Epithelial cell of prostate (primary cell): ENCODE results near the gene SELENOM.
"Not testable (repeated sequence)": the region's sequence is repeated elsewhere in the genome, so short reads cannot be mapped to it uniquely, and the experiment has no call there.

Experiments
- DNase-seq: peaks from one replicate; pipeline ENCODE4 v3.0.0-alpha.2; 2011; ENCODE audit warnings: low read depth, low spot score
- H3K27ac ChIP-seq: fragments of 450-650 bp; 2 replicates; pipeline ENCODE4 v1.5.1; 2017; ENCODE audit warnings: mild to moderate bottlenecking

SELENOM gene

DNA sequence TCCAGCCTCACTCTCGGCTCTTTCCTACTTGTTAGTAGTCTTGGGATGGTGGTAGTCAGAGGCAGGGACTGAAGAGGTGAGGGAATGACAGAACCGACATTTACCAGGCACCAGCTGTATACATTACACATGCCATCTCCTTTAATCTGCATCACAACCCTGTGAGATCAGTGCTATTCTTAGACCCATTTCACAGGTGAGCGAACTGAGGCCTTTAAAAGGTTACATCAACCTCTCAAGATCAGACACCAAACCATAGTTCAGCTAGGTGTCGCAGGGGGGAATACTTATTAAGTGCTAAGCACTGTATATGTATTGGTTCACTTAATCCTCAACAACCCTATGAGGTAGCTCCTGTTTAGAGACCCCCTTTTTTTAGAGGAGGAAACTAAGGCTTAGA is 27.3 kb upstream of the SELENOM start:
- H3K27ac ChIP-seq: no peak overlapping the region
- DNase-seq: no peak

DNA sequence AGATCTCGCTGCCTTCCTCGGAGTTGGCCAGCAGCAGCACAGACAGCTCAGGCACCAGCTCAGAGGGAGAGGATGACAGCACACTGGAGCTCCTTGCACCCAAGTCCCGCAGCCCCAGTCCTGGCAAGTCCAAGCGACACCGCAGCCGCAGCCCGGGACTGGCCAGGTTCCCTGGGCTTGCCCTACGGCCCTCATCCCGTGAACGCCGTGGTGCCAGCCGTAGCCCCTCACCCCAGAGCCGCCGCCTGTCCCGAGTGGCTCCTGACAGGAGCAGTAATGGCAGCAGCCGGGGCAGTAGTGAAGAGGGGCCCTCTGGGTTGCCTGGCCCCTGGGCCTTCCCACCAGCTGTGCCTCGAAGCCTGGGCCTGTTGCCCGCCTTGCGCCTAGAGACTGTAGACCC is 26.5 kb upstream of the SELENOM start:
- H3K27ac ChIP-seq: no peak overlapping the region
- no peak for DNase-seq

DNA sequence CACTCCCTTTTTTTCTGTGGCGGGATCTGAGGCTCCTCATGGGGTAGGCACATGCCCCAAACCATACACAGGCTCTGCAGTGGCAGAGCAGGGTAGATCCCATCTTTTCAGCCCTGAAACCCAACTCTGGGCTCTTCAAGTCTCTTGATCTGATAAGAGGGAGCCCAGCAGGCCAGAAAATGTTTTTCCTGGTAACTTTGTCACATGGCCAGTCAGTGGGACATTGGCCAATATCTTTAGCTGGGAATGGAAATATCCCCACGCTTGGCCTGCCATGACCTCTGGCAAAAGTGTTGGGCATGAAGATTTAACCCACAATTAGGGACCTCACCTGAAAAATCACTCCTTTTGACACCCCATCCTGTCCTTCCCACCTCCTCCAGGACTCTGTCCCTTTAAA is 23.5 kb upstream of the SELENOM start:
- H3K27ac ChIP-seq: no peak overlapping the region
- DNase-seq: no peak

DNA sequence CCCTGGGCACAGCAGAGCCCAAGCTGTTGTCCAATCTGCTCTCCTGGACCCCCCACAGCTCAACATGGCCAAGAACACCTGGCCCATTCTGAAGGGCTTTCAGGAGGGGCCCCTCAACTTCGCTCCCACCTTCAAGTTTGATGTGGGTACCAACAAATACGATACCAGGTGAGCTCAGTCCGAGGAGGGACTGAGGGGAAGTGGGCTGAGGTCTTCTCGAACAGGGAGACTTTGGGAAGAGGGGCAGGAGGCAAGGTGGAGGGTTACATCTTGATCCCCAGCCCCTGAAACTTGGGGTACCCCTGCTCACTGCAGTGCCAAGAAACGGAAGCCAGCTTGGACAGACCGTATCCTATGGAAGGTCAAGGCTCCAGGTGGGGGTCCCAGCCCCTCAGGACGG is 20.8 kb upstream of the SELENOM start:
- no peak for DNase-seq
- H3K27ac ChIP-seq: no peak overlapping the region

DNA sequence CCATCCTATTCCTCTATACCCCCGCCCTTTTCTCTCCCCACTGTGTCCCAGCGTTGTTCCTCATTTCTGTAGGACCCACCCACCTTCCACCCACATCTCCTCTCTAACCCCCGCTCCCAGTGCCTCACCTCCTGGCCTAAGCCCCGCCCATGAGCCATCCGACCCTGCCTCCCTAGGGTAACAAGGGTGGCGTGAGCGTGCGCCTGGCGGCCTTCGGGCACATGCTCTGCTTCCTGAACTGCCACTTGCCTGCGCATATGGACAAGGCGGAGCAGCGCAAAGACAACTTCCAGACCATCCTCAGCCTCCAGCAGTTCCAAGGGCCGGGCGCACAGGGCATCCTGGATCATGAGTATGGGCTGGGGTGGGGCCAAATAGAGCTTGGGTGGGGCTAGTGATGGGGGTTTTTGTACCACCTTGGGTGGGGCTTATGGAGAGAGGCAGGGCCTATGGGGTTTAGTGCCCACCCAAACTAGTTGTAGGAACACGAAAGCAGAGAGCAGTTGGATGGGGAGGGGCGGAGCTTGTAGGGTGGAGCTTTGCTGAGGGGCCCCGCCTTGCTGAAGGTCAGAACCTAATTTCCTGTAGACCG is 19.9 kb upstream of the SELENOM start:
- no peak for DNase-seq
- H3K27ac ChIP-seq: no peak overlapping the region

DNA sequence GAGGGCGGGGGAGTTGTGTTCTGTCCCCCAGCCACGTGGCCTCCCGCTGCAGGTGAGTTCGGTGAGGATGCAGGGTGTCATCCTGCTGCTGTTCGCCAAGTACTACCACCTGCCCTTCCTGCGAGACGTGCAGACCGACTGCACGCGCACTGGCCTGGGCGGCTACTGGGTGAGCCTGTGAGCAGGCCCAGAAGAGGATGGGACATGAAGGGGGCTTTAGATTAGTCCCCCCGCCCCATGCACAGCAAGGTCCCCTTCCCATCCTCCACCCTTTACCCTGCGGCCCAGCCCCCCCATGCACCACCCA is 19.5 kb upstream of the SELENOM start:
- no peak for DNase-seq
- no peak overlapping the region for H3K27ac ChIP-seq

DNA sequence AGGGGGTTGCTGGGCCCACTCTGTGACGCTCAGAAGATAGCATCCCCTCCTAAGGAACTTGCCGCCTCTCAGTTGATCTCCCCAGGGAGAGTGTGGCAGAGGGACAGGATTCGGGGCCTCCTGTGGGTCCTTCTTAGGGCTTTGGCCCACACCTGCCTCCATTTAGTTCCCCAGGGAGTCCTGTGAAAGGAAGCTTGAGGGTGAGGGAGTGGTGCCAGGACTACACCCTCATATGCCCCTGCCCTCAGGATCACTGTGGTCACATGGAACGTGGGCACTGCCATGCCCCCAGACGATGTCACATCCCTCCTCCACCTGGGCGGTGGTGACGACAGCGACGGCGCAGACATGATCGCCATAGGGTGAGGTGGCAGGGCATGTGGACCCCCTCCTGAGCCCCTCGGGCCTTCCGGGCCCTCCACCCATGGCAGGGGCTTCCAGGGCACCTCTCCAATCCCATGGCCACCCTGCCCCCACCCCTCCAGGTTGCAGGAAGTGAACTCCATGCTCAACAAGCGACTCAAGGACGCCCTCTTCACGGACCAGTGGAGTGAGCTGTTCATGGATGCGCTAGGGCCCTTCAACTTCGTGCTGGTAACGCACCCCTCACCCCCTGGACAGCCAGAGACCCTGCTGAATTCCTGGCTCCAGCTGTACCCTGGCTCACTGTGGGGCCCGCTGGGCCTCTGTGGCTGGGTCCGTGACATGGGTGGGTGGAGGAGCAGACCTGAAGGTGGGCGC is 18.9 kb upstream of the SELENOM start:
- no peak overlapping the region for H3K27ac ChIP-seq
- no peak for DNase-seq

DNA sequence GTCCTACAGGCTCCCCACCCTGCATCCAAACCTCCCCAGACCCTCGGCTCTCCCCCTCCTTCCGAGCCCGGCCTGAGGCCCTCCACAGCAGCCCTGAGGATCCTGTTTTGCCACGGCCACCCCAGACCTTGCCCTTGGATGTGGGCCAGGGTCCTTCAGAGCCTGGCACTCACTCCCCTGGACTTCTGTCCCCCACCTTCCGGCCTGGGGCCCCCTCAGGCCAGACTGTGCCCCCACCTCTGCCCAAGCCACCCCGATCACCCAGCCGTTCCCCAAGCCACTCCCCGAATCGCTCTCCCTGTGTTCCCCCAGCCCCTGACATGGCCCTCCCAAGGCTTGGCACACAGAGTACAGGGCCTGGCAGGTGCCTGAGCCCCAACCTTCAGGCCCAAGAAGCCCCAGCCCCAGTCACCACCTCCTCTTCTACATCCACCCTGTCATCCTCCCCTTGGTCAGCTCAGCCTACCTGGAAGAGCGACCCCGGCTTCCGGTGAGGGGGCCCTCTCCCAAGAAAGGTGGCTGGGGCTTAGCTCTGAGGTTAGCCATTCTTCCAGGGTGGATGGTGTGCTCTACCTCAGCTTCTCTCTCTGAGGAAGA is 18.3 kb upstream of the SELENOM start:
- no peak overlapping the region for H3K27ac ChIP-seq
- DNase-seq: no peak

DNA sequence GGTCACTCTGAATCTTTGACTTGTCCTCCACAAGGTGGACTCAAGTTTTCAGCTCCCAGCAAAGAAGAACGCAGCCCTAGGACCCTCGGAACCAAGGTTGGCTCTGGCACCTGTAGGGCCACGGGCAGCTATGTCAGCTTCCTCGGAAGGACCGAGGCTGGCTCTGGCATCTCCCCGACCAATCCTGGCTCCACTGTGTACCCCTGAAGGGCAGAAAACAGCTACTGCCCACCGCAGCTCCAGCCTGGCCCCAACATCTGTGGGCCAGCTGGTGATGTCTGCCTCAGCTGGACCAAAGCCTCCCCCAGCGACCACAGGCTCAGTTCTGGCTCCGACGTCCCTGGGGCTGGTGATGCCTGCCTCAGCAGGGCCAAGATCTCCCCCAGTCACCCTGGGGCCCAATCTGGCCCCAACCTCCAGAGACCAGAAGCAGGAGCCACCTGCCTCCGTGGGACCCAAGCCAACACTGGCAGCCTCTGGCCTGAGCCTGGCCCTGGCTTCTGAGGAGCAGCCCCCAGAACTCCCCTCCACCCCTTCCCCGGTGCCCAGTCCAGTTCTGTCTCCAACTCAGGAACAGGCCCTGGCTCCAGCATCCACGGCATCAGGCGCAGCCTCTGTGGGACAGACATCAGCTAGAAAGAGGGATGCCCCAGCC is 17.6 kb upstream of the SELENOM start:
- DNase-seq: no peak
- no peak overlapping the region for H3K27ac ChIP-seq

DNA sequence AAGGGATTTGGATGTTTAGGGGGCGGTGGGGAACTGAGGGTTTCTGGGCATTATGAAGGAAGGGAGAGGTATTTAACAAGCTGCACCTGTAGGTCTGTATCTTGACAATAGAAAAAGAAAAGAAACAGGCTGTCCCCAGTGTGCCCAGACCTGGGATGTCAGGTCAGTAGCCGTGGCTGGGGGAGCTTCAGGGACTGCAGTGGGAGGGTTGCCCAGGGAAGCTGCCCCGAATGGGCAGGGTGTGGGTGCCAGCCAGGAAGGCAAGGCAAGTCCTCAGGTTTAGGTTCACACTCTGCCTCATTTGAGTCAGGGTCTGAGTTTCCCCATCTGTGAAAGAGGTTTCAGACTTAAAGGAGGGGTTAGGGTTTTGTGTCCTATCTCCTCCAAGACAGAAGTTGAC is 16.9 kb upstream of the SELENOM start:
- no peak overlapping the region for H3K27ac ChIP-seq
- DNase-seq: no peak

DNA sequence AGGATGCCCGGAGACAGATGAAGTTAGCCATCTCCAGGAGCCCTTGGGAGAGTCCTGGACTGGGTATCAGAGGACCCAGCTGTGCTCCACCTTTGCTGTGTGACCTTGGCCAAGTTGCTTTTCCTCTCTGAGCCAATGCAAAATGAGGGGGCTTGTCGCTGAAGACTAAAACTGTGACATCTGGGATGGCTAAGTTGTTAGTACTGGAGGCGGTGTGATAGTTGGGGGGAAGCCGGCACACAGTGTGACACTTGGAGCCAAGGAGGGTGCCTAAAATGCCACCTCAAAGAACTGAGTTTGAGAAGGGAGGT is 15.9 kb upstream of the SELENOM start:
- no peak overlapping the region for H3K27ac ChIP-seq

DNA sequence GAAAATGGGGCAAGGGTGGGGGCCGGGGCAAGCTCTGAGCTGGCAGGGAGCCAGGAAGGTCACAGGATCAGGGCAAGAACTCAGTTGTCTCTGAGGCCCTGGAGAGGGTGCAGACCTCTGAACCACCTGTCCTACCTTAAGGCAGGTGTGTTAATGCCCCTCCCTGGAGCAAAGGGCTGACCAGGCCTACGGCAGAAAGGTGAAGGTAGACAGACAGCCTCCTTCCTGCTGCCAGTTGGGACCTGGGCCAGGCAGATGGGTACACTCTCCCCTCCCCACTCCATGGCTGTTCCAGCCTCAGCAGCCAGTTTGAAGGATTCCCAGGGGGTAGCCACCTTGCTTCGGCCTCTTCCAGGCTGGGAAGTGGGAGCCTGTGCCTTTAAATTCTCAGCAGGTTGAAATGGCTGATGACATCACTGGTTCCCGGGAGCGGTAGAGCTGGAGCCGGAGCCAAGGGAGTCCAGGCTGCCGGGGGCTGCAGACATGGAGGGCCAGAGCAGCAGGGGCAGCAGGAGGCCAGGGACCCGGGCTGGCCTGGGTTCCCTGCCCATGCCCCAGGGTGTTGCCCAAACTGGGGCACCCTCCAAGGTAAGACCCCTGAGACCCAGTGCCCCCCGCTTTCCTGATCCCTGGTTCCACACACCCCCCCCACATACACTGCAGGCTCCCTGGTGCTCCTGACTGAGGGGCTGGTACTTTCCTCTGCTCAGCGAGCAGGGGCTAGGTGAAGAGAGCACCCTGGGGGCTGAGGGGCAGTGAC is 15.3 kb upstream of the SELENOM start, which contains the start of gene INPP5J:
INPP5J (plus strand) TSS at position 435 of the 760 bp plus-strand sequence; CDS start at position 484, 49 bp downstream.
- no peak within 1 kb of the TSS for H3K27ac ChIP-seq
- DNase-seq: no peak

More for the DNA sequence above, 15.9 kb upstream of the SELENOM start:
- DNase-seq: no peak

DNA sequence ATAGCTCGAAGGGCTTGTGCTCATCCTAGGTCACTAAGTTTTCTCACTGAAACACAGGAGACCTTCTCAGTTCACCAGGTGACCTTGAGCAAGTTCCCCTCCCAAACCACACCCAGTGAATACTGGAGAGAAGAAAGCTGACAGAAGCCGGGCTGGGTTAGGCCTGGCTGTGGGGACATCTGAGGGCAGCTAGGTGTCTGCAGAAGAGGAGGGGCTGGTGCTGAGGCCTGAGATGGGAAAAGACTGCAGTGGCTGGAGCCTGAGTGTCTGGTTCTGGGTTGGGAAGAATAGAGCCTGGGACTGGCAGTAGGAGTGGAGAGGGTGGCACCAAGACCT is 14.8 kb upstream of the SELENOM start:
- H3K27ac ChIP-seq: no peak overlapping the region
- no peak for DNase-seq

DNA sequence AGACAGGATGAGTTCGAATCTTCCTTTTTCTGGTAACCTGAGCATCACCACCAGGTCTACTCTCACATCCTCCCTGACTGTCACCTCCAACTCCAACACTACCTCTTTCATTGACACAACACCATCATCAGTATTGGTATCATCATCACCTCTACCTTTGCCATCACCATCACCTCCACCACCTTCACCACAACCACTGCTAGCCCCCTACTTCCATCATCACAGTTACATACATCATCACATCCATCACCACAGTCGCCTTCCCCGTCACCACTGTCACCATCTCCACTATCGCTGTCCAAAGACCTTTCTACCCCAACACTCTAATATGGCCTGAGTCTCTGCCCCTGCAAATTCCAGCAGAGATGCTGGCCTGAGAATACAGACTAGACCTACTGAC is 14.0 kb upstream of the SELENOM start:
- no peak for DNase-seq
- no peak overlapping the region for H3K27ac ChIP-seq

DNA sequence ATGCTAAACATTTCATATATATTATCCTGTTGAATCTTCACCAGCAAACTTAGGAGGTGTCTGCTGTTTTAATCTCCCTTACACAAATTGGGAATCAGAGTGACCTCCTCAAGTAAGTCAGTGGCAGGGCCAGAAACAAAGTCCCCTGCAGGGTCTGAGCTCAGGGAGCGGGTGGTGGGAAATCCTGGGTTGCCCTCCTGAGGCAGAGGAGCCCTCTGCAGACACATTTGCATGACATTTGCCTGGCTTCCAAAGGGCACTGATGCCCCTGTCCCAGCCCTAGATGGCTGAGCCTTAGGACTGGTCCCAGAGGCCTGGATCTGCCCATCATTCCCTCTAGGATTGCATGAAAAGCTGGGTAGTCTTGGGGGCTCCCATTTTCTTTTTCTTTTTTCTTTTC is 13.3 kb upstream of the SELENOM start:
- no peak for DNase-seq
- no peak overlapping the region for H3K27ac ChIP-seq

DNA sequence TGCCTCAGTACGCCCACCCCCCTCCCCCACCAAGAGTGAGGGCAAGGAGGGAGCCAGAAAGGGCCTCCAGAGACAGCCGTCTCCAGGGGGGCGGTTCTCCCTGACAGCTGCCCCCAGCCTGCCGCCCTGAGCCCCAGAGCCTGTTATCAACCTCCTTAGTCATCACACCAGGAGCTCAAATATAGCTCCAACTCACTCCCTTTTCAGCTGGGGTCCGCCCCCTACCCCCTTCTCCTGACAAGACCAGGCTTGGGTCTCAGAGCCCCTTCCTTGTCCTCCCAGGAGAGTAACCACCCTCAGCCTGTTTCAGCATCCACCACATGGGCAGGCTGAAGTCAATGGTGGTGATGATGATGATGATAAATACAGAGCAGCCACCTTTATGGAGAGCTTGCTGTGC is 12.9 kb upstream of the SELENOM start:
- DNase-seq: no peak
- no peak overlapping the region for H3K27ac ChIP-seq

DNA sequence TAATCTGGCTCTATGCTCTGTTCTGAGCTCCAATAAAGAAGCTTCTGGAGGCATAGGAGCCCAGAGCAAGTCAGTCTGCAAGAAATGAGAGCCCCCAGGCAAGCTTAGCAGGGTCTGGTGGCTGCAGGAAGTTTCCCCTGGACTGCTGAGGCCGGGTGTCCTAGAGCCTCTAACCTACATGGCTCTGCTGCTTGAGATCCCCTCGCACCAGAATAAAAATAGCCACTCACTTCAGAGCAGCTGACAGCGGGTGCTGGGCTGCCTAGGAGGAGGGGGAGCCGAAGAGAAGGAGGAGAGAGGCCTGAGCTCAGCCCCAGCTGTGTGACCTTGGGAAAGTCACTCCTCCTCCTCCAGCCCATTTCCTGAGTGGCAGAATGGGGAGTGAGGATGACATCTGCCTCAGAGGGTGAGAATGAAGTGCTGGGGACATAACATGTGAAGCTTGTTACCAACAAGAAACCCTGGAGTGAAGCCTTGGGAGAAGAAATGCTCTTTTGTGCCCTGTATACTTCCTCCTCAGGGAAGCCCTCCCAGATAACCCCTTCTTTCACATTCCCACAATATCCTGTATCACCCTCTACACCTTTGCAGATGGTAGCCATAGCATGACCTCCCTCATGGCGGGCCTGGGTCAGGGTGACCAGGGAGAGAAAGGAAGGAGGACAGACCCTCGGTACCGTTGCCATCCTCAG is 11.8 kb upstream of the SELENOM start:
- no peak overlapping the region for H3K27ac ChIP-seq
- no peak for DNase-seq

DNA sequence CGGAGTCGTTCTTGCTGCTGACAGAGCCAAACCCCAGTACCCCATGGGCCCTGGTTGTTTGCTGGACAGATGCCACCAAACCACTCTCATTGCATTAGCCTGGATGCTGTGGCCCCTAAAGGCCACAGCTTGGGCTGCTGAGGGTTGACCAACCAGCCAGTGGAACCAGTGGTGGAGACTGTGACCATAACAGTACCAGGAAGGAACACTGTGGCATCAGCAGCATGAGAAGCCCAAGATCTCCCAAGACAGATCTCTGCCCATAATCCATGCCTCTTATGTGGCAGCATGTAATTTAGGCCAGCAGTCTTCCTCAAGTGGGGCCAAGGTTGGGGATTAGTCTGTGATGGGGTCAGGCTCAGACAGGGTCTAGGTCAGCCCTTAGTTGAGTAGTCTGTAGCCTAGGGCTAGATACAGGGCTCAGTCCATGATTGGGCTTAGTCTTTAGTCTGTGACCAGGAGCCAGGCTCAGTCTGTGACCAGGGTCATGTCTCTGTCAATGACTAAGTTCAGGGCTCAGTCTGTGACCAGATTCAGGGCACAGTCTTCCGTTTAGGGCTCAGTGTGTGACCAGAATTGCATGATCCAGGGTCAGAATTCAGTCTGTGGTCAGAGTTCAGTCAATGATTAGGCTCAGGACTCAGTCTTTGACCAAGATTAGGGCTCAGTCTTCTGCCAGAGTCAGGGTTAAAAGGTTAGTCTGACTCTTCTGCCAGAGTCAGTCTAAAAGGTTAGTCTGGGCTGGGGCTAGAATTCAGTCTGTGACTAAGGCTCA is 10.9 kb upstream of the SELENOM start:
- DNase-seq: no peak
- no peak overlapping the region for H3K27ac ChIP-seq

DNA sequence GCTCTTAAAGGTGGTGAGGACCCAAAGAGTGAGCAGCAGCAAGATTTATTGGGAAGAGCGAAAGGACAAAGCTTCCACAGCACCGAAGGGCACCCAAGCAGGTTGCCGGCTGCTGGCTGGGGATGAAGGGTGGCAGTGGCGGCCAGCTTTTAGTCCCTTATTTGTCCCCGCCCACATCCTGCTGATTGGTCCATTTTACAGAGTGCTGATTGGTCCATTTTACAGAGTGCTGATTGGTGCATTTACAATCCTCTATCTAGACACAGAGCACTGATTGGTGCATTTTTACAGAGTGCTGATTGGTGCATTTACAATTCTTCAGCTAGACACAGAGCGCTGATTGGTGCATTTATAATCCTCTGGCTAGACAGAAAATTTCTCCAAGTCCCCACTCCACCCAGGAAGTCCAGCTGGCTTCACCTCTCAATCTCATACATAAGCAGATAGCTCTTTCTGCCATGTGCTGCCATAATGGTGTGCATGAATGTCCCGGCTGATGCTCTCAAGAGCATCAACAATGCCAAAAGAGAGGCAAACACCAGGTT is 5.3 kb upstream of the SELENOM start:
- not testable (repeated sequence) for DNase-seq, H3K27ac ChIP-seq

DNA sequence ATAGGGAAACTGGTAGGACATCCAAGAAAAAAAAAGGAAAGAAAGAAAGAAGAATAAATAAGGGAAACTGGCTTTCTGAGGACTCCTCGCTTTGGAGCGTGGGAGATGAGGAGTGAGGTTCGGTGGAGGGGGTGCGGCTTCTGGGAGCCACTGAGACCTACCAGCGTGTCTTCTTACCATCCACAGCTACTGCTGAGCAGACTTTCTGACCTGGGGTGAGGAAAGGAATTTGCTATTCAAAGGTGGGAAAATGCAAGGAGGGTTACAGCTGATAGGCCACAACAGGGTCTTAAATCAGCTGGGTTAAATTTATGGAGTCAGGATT is 488 bp upstream of the SELENOM start:
- peak overlapping the region; percentile 18 for H3K27ac ChIP-seq

More for the DNA sequence above, 488 bp upstream of the SELENOM start:
- no peak for DNase-seq
